ENCODE measurements around the gene AIG1. TPM values are rescaled to one million over a fixed set of nuclear protein-coding genes. Genes with fewer than 3 reads are reported as not detected.

AIG1 gene
- total and polyA plus RNA-seq, 2 experiments from 2014 or later: 92.8 to 102 TPM

GRCh38 chr6:143111443-143111842 is 50.8 kb downstream of the AIG1 start:
- no peaks in the 10 kb centered on the region for H3K27me3 ChIP-seq
- H3K36me3 ChIP-seq (replicated peaks; ENCODE audit: insufficient read depth, low read depth): no peaks in the 10 kb centered on the region
- H3K9me3 ChIP-seq (ENCODE audit: low read depth): no peaks in the 10 kb centered on the region
- peaks cover 16% of the 10 kb centered on the region for H3K79me2 ChIP-seq
- TF ChIP-seq EZH2phosphoT487 (IDR thresholded peaks at IDR 0.05; ENCODE audit: low read depth, severe bottlenecking, unreplicated experiment) (no peak), CTCF (IDR thresholded peaks at IDR 0.05; ENCODE audit: poor library complexity) (no peak), EZH2 (IDR thresholded peaks at IDR 0.05; ENCODE audit: borderline replicate concordance) (no peak)
- 83% methylated on average over 4 of the region's 4 CpGs for WGBS (ENCODE audit: low lambda C conversion rate, missing lambda C conversion rate)
- H2AFZ ChIP-seq: no peak overlapping the region
- no peaks in the 10 kb centered on the region for H3K9me2 ChIP-seq (replicated peaks; ENCODE audit: insufficient read depth)
- peaks cover 27% of the 10 kb centered on the region for H3K4me1 ChIP-seq (ENCODE audit: insufficient read depth)
- DNase-seq (ENCODE audit: low spot score): no peak
- H3K4me2 ChIP-seq: no peak overlapping the region
- no peaks in the 10 kb centered on the region for H4K20me1 ChIP-seq (ENCODE audit: insufficient read depth, poor library complexity, severe bottlenecking)
- H3K4me3 ChIP-seq: no peak overlapping the region
- H3K27ac ChIP-seq: no peak overlapping the region

GRCh38 chr6:143112084-143112768 is 51.5 kb downstream of the AIG1 start:
- H3K4me1 ChIP-seq (ENCODE audit: insufficient read depth): peaks cover 19% of the 10 kb centered on the region
- no peak for DNase-seq (ENCODE audit: low spot score)
- H3K27me3 ChIP-seq: no peaks in the 10 kb centered on the region
- H3K79me2 ChIP-seq: peaks cover 17% of the 10 kb centered on the region
- no peak for TF ChIP-seq EZH2 (IDR thresholded peaks at IDR 0.05; ENCODE audit: borderline replicate concordance)
- TF ChIP-seq CTCF (IDR thresholded peaks at IDR 0.05; ENCODE audit: poor library complexity): no peak
- TF ChIP-seq EZH2phosphoT487 (IDR thresholded peaks at IDR 0.05; ENCODE audit: low read depth, severe bottlenecking, unreplicated experiment): no peak
- no peak overlapping the region for H3K4me3 ChIP-seq
- no peak overlapping the region for H3K4me2 ChIP-seq
- no peak overlapping the region for H2AFZ ChIP-seq
- H4K20me1 ChIP-seq (ENCODE audit: insufficient read depth, poor library complexity, severe bottlenecking): no peaks in the 10 kb centered on the region
- WGBS (ENCODE audit: low lambda C conversion rate, missing lambda C conversion rate): 81% methylated on average over 4 of the region's 4 CpGs
- no peaks in the 10 kb centered on the region for H3K36me3 ChIP-seq (replicated peaks; ENCODE audit: insufficient read depth, low read depth)
- no peak overlapping the region for H3K27ac ChIP-seq
- H3K9me3 ChIP-seq (ENCODE audit: low read depth): no peaks in the 10 kb centered on the region
- no peaks in the 10 kb centered on the region for H3K9me2 ChIP-seq (replicated peaks; ENCODE audit: insufficient read depth)

GRCh38 chr6:143112837-143113236 is 52.1 kb downstream of the AIG1 start:
- no peak overlapping the region for H3K4me2 ChIP-seq
- H3K36me3 ChIP-seq (replicated peaks; ENCODE audit: insufficient read depth, low read depth): no peaks in the 10 kb centered on the region
- no peak for TF ChIP-seq EZH2phosphoT487 (IDR thresholded peaks at IDR 0.05; ENCODE audit: low read depth, severe bottlenecking, unreplicated experiment)
- TF ChIP-seq CTCF (IDR thresholded peaks at IDR 0.05; ENCODE audit: poor library complexity): no peak
- no peak for TF ChIP-seq EZH2 (IDR thresholded peaks at IDR 0.05; ENCODE audit: borderline replicate concordance)
- no peaks in the 10 kb centered on the region for H3K27me3 ChIP-seq
- WGBS (ENCODE audit: low lambda C conversion rate, missing lambda C conversion rate): 88% methylated on average over 5 of the region's 5 CpGs
- H3K79me2 ChIP-seq: peaks cover 17% of the 10 kb centered on the region
- H3K27ac ChIP-seq: no peak overlapping the region
- H2AFZ ChIP-seq: no peak overlapping the region
- no peaks in the 10 kb centered on the region for H3K9me3 ChIP-seq (ENCODE audit: low read depth)
- H3K9me2 ChIP-seq (replicated peaks; ENCODE audit: insufficient read depth): no peaks in the 10 kb centered on the region
- peaks cover 15% of the 10 kb centered on the region for H3K4me1 ChIP-seq (ENCODE audit: insufficient read depth)
- no peak overlapping the region for H3K4me3 ChIP-seq
- DNase-seq (ENCODE audit: low spot score): no peak
- no peaks in the 10 kb centered on the region for H4K20me1 ChIP-seq (ENCODE audit: insufficient read depth, poor library complexity, severe bottlenecking)

All from hepatocyte (in vitro differentiated cells).